HepG2 (cell line): Measurements from ENCODE around the gene C20orf204. TPM values are rescaled to one million over a fixed set of nuclear protein-coding genes. Genes with fewer than 3 reads are reported as not detected.

Experiments
- FOXM1 ChIP-seq: sonication (generic); formaldehyde crosslinking; IDR thresholded peaks from 2 replicates; pipeline ENCODE4 v1.5.0; 2020; ENCODE audit warnings: missing genetic modification reagents
- HHEX ChIP-seq: IDR thresholded peaks from 2 replicates; pipeline ENCODE4 v1.6.1; 2016; ENCODE audit warnings: control low read depth
- KDM1A ChIP-seq: IDR thresholded peaks from 2 replicates; pipeline ENCODE4 v1.6.1; 2016; ENCODE audit warnings: missing compliant biosample characterization
- PLRG1 ChIP-seq: fragments of 450-650 bp; conservative IDR thresholded peaks from 2 replicates; pipeline ENCODE4 v1.6.1; 2016
- RORA ChIP-seq: sonication (generic); formaldehyde crosslinking; IDR thresholded peaks from 2 replicates; pipeline ENCODE4 v1.5.0; 2020; ENCODE audit warnings: mild to moderate bottlenecking, missing genetic modification reagents, moderate library complexity
- SKI ChIP-seq: fragments of 450-650 bp; IDR thresholded peaks from one replicate; pipeline ENCODE4 v1.6.1; 2018; ENCODE audit warnings: mild to moderate bottlenecking; ENCODE audit not compliant: partially characterized antibody
- SP1 ChIP-seq, 2 experiments: fragments of 450-650 bp in 1 of 2; sonication (generic) in 1 of 2; formaldehyde crosslinking in 1 of 2; IDR thresholded peaks; 2 replicates each; pipeline versions ENCODE4 v1.4.0 to v1.6.1; 2016 to 2020; ENCODE audit warnings: missing genetic modification reagents in 1 of 2
- TP53 ChIP-seq: sonication (generic); formaldehyde crosslinking; conservative IDR thresholded peaks from 2 replicates; pipeline ENCODE4 v1.4.0; 2020; ENCODE audit warnings: missing genetic modification reagents
- ZNF235 ChIP-seq: sonication (generic); formaldehyde crosslinking; IDR thresholded peaks from 2 replicates; pipeline ENCODE4 v1.8.1; 2023; ENCODE audit warnings: mild to moderate bottlenecking, missing genetic modification reagents, borderline replicate concordance
- ZNF24 ChIP-seq: fragments of 450-650 bp; IDR thresholded peaks from 2 replicates; pipeline ENCODE4 v1.6.1; 2017; ENCODE audit warnings: antibody characterized with exemption, mild to moderate bottlenecking
- ZNF33A ChIP-seq: sonication (generic); formaldehyde crosslinking; IDR thresholded peaks from 2 replicates; pipeline ENCODE4 v1.5.1; 2020; ENCODE audit warnings: missing genetic modification reagents, mild to moderate bottlenecking, moderate library complexity, borderline replicate concordance
- ZNF563 ChIP-seq: sonication (generic); formaldehyde crosslinking; IDR thresholded peaks from 2 replicates; pipeline ENCODE4 v1.8.0; 2022; ENCODE audit warnings: mild to moderate bottlenecking, moderate library complexity, missing genetic modification reagents
- ZNF674 ChIP-seq: sonication (generic); formaldehyde crosslinking; IDR thresholded peaks from 2 replicates; pipeline ENCODE4 v1.5.0; 2020; ENCODE audit warnings: low read depth, mild to moderate bottlenecking, missing genetic modification reagents
- ZNF737 ChIP-seq: sonication (generic); formaldehyde crosslinking; IDR thresholded peaks from 2 replicates; pipeline ENCODE4 v1.5.0; 2020; ENCODE audit warnings: missing genetic modification reagents, mild to moderate bottlenecking, borderline replicate concordance
- ZNF850 ChIP-seq: sonication (generic); formaldehyde crosslinking; conservative IDR thresholded peaks from 2 replicates; pipeline ENCODE4 v1.9.0; 2021; ENCODE audit warnings: mild to moderate bottlenecking, missing genetic modification reagents
- polyA plus RNA-seq, 8 experiments: library from polyadenylated mRNA; depleted of rRNA in 3 of 8; stranded (reverse) in 7 of 8; unstranded in 1 of 8; fragments of >200 nt; fragmentation: Illumina TruSeq in 4 of 8; extraction: Trizol in 4 of 8; gene quantifications; 2 replicates each; pipeline versions ENCODE4 v1.2.1 to v1.2.3, GENCODE V29; 2011 to 2016; ENCODE audit warnings: low read depth in 4 of 8, missing spikeins in 1 of 8, mixed read lengths in 1 of 8; ENCODE audit not compliant: insufficient read depth in 1 of 8
- total RNA-seq, 5 experiments: library from RNA; depleted of rRNA; stranded (reverse); fragments of >200 nt; fragmentation: Illumina TruSeq; extraction: Trizol; gene quantifications; 2 replicates each; pipeline ENCODE4 v1.2.3, GENCODE V29; 2016; ENCODE audit warnings: low read depth in 1 of 5
- TF ChIP-seq, protein P1 (sequence below): sonication (generic); formaldehyde crosslinking; IDR thresholded peaks from 2 replicates; pipeline ENCODE4 v1.4.0; 2020; ENCODE audit warnings: missing genetic modification reagents
- TF ChIP-seq, protein P2 (sequence below): sonication (generic); formaldehyde crosslinking; IDR thresholded peaks from 2 replicates; pipeline ENCODE4 v1.4.0; 2020; ENCODE audit warnings: mild to moderate bottlenecking, missing genetic modification reagents
- TF ChIP-seq, protein P3 (sequence below): sonication (generic); formaldehyde crosslinking; IDR thresholded peaks from 2 replicates; pipeline ENCODE4 v1.8.1; 2023; ENCODE audit warnings: missing genetic modification reagents, mild to moderate bottlenecking, borderline replicate concordance
- TF ChIP-seq, protein P4 (sequence below): sonication (generic); formaldehyde crosslinking; conservative IDR thresholded peaks from 2 replicates; pipeline ENCODE4 v1.4.0; 2020; ENCODE audit warnings: missing genetic modification reagents
- TF ChIP-seq, protein P5 (sequence below): sonication (generic); formaldehyde crosslinking; IDR thresholded peaks from 2 replicates; pipeline ENCODE4 v1.4.0; 2020; ENCODE audit warnings: missing genetic modification reagents

The C20orf204 gene
- total and polyA plus RNA-seq, 2 of the 13 experiments (the other 11 are each of a cell fraction or from before 2014, with no cell fraction given) = 22.1 to 80.0 TPM

GRCh38 chr20:64062596-64063388, 26.8 kb downstream of the C20orf204 start, which contains the start of gene TCEA2 (continued):
- TF ChIP-seq ZNF235 (CRISPR knock-in tag) = peak; percentile 60
- TF ChIP-seq, protein P1, sequence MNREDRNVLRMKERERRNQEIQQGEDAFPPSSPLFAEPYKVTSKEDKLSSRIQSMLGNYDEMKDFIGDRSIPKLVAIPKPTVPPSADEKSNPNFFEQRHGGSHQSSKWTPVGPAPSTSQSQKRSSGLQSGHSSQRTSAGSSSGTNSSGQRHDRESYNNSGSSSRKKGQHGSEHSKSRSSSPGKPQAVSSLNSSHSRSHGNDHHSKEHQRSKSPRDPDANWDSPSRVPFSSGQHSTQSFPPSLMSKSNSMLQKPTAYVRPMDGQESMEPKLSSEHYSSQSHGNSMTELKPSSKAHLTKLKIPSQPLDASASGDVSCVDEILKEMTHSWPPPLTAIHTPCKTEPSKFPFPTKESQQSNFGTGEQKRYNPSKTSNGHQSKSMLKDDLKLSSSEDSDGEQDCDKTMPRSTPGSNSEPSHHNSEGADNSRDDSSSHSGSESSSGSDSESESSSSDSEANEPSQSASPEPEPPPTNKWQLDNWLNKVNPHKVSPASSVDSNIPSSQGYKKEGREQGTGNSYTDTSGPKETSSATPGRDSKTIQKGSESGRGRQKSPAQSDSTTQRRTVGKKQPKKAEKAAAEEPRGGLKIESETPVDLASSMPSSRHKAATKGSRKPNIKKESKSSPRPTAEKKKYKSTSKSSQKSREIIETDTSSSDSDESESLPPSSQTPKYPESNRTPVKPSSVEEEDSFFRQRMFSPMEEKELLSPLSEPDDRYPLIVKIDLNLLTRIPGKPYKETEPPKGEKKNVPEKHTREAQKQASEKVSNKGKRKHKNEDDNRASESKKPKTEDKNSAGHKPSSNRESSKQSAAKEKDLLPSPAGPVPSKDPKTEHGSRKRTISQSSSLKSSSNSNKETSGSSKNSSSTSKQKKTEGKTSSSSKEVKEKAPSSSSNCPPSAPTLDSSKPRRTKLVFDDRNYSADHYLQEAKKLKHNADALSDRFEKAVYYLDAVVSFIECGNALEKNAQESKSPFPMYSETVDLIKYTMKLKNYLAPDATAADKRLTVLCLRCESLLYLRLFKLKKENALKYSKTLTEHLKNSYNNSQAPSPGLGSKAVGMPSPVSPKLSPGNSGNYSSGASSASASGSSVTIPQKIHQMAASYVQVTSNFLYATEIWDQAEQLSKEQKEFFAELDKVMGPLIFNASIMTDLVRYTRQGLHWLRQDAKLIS (CRISPR knock-in tag) = no peak; the same call in 1 of the 2 replicates
- TF ChIP-seq PLRG1 = no peak
- TF ChIP-seq KDM1A = peak; percentile 42; the same call in 1 of the 2 replicates
- TF ChIP-seq, protein P2, sequence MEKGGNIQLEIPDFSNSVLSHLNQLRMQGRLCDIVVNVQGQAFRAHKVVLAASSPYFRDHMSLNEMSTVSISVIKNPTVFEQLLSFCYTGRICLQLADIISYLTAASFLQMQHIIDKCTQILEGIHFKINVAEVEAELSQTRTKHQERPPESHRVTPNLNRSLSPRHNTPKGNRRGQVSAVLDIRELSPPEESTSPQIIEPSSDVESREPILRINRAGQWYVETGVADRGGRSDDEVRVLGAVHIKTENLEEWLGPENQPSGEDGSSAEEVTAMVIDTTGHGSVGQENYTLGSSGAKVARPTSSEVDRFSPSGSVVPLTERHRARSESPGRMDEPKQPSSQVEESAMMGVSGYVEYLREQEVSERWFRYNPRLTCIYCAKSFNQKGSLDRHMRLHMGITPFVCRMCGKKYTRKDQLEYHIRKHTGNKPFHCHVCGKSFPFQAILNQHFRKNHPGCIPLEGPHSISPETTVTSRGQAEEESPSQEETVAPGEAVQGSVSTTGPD (CRISPR knock-in tag) = 0 out of 2 replicates have a peak, but pooled peaks have one; percentile 41
- TF ChIP-seq ZNF33A (CRISPR knock-in tag) = peak; percentile 83; the same call in 1 of the 2 replicates
- no peak; the same call in 1 of the 2 replicates for TF ChIP-seq FOXM1 (CRISPR knock-in tag)
- TF ChIP-seq, protein P3, sequence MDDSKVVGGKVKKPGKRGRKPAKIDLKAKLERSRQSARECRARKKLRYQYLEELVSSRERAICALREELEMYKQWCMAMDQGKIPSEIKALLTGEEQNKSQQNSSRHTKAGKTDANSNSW (CRISPR knock-in tag) = peak; percentile 85; the same call in 1 of the 2 replicates
- TF ChIP-seq ZNF563 (CRISPR knock-in tag) = peak; percentile 93
- peak; percentile 57 for TF ChIP-seq HHEX
- TF ChIP-seq SP1 (IDR thresholded peaks at IDR 0.05) = no peak
- peak; percentile 89 for TF ChIP-seq SP1 (CRISPR knock-in tag; IDR thresholded peaks at IDR 0.05)
- peak; percentile 66; the same call in 1 of the 2 replicates for TF ChIP-seq ZNF850 (CRISPR knock-in tag)
- peak; percentile 98 for TF ChIP-seq ZNF674 (CRISPR knock-in tag)
- peak; percentile 93; the same call in 1 of the 2 replicates for TF ChIP-seq ZNF737
- no peak for TF ChIP-seq SKI
- TF ChIP-seq, protein P4, sequence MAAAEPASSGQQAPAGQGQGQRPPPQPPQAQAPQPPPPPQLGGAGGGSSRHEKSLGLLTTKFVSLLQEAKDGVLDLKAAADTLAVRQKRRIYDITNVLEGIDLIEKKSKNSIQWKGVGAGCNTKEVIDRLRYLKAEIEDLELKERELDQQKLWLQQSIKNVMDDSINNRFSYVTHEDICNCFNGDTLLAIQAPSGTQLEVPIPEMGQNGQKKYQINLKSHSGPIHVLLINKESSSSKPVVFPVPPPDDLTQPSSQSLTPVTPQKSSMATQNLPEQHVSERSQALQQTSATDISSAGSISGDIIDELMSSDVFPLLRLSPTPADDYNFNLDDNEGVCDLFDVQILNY (CRISPR knock-in tag) = peak; percentile 64; the same call in 1 of the 2 replicates
- TF ChIP-seq ZNF24 = no peak
- peak; percentile 58; the same call in 1 of the 2 replicates for TF ChIP-seq TP53 (CRISPR knock-in tag)
- TF ChIP-seq, protein P5, sequence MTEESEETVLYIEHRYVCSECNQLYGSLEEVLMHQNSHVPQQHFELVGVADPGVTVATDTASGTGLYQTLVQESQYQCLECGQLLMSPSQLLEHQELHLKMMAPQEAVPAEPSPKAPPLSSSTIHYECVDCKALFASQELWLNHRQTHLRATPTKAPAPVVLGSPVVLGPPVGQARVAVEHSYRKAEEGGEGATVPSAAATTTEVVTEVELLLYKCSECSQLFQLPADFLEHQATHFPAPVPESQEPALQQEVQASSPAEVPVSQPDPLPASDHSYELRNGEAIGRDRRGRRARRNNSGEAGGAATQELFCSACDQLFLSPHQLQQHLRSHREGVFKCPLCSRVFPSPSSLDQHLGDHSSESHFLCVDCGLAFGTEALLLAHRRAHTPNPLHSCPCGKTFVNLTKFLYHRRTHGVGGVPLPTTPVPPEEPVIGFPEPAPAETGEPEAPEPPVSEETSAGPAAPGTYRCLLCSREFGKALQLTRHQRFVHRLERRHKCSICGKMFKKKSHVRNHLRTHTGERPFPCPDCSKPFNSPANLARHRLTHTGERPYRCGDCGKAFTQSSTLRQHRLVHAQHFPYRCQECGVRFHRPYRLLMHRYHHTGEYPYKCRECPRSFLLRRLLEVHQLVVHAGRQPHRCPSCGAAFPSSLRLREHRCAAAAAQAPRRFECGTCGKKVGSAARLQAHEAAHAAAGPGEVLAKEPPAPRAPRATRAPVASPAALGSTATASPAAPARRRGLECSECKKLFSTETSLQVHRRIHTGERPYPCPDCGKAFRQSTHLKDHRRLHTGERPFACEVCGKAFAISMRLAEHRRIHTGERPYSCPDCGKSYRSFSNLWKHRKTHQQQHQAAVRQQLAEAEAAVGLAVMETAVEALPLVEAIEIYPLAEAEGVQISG (CRISPR knock-in tag) = peak; percentile 97
- no peak for TF ChIP-seq RORA (CRISPR knock-in tag)
